Stimulated activated CD8-positive, alpha-beta memory T cell treated with anti-CD3 and anti-CD28 coated beads, Interleukin-7, amount 100 ng/mL, for 24 hours (primary cell): ENCODE data around the gene TTC31.
"Not testable (repeated sequence)": the region's sequence is repeated elsewhere in the genome, so short reads cannot be mapped to it uniquely, and the experiment has no call there.

Experiments used
- DNase-seq: peaks from one replicate; pipeline ENCODE4 v3.0.0-alpha.2; 2020; ENCODE audit warnings: low read depth

Gene TTC31

DNA sequence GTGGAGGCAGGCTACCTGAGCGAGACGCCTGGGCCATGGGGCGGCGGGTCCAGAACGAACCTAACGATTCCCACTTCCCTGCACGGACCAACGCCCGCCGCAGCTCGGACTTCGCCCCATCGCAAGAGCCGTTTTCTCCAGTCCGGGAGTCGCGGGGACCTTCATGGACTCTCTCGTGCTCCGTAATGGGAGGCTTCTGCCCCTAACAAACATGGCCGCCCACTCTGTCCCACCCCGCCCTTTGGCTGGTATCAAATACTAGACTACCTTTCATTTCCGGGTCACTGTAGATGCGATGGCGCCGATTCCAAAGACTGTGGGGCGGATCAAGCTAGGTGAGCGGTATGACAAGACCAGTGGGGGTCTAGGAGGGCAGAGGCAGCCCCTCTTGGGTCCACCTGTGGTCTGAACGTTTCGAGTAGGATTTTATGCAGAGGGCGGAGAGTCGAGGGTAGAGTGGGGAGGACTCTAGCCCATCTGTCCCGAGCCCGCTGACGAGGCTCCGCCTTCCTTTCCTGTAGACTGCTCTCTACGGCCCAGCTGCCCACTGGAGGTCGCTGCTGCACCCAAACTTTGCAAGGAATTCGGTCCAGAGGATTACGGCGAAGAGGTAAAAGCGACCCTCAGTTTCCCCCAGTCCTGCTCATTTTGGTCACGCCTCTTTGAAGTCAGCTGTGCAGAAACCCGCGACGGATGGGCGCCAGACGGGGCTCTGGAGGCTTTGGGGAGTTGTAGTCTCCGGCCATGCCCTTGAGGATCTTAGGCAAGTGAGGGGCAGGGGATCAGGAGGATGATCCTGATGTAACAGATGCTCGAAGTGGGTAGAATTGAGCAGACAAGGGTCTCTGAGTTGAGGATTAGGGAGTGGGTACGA lies at the start of gene TTC31, which contains the start of gene CCDC142:
Gene TTC31, plus strand, starts transcription at position 281 of the 874 bp plus-strand sequence. Its CDS starts 15 bp downstream, at position 296.
Gene CCDC142, minus strand, starts transcription at position 198 of the 874 bp plus-strand sequence. Its CDS starts 161 bp downstream, at position 37.
- peak; percentile 80 for DNase-seq

DNA sequence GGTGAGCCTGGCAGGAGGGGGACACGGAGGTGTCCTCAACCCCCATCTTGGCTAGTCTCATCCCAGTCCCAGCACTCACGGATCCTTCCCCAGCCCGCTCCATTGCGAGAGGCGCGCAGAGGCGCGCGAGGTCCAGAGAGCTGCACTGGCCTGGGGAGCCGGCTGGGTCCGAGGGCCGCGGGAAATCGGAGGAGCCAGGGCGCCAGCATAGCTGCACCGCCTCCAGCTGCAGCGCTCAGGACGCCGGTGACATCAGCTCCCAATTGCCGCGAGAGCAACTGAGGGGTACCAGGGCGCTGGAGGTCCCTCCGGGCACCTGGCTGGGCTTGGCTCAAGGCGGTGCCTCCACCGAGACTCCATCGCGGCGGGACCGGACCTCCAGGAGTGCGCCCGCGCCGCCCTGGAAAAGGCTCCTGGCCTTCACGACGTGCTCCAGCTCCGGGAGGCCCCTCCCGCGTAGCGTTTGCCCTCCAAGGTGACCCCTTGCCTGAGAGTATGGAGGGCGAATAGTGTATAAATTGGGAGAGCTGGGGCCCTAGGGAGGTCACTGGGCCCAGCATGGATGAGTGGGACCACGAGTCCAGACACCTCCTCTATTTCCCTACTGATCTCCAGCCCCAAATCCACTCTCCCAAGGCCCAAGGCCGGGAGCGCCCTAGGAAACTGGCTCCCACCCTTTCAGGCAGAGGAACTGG lies 46.6 kb upstream of the TTC31 start:
- no peak for DNase-seq

DNA sequence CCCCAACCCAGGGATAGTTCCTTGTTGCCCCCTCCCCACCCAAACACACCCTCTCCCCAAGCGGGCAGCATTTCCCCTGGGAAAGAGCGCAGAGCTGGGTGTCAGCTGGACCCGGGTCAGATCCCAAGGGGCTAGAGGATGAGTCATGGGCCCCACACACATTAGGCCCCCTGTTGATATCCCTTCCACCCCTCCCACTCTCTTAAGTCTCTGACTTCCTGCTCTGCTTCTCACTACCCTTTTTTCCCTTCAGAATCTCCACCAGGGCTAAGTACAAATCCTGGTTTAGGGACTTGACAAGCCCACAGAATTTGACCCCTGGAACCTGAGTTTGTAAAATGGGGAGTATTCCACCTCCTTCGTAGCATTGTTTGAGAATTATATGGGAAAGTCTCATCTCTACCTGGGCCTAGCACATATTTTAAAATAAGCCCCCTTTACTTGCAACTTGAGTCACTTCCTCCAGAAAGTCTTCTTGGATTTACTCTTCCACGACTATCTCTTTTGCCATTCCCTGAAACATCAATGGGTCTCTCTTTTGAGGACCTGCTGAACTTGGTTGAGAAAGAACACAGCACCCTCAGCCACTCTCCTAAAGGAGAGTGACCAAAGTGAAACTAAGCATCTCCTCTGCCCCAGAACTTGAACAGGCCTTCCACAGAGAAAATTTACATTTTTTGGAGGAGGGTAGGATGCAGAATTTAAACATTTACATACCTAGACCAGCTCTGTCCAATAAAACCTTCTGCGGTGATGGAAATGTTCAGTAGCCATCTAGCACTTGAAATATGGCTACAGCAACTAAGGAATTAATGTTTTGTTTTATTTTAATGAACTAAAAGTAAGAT lies 45.8 kb upstream of the TTC31 start:
- DNase-seq: no peak

DNA sequence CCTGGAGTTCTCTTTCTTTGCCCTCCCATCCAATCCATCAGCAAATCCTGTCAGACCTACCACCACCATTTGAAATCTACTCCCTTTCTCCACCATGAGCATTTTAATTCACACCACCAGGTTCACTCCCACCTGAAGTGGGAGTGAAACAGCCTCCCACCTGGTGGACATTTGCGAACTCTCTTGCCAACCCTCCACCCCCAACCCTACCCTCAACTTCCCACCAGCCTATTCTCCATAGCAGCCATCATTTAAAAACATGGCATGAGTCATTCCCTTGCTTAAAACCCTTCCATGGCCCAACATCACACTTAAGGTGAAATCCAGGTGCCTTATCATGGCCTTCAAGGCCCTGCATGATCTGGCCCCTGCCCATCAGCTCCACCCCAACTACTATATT lies 44.6 kb upstream of the TTC31 start:
- no peak for DNase-seq

DNA sequence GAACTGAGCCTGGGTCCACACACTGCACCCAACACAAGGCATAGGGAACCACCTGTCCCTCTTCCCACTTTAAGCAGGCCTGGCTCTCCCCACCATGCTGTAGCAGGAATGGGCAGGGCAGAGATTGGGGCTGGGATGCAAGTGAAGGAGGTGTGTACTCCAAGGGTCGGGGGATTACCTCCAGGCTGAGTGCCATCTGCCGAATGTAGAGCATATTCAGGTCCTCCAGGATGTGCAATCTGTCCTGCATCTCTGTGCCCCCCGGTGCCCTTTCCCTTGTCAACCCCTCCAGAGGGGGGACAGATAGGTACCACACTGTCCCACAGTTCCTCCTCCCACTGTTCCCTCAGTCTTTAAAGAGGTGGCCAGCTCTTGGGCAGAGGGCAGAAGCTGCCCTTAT lies 43.5 kb upstream of the TTC31 start:
- no peak for DNase-seq

DNA sequence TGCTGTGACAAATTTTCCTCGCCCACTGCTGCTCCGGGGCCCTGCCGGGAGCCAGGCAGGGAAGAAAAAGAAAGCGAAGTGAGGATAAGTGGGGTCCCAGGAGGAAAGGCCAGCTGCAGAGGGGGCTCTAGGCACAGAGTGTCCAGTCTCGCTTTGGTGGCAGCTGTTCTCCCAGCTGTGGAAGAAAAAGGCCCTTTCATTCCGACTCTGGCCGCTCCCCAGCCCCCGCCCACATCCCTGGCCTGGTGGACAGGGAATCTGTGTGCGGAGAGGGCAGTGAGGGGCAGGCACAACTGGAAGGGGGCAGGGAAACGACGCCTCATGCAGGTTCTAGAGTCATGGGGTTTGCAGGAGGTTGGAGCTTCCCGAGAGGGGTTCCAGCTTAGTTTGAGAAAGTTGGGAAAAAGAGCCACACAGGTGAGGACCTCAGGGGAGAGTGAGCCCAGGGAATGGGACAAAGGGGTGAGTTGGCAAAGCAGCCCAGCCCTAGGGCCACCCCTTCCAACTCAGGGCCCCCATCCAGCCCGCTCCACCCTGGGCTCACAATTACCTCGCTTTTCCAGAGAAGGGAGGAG lies 43.0 kb upstream of the TTC31 start:
- no peak for DNase-seq

DNA sequence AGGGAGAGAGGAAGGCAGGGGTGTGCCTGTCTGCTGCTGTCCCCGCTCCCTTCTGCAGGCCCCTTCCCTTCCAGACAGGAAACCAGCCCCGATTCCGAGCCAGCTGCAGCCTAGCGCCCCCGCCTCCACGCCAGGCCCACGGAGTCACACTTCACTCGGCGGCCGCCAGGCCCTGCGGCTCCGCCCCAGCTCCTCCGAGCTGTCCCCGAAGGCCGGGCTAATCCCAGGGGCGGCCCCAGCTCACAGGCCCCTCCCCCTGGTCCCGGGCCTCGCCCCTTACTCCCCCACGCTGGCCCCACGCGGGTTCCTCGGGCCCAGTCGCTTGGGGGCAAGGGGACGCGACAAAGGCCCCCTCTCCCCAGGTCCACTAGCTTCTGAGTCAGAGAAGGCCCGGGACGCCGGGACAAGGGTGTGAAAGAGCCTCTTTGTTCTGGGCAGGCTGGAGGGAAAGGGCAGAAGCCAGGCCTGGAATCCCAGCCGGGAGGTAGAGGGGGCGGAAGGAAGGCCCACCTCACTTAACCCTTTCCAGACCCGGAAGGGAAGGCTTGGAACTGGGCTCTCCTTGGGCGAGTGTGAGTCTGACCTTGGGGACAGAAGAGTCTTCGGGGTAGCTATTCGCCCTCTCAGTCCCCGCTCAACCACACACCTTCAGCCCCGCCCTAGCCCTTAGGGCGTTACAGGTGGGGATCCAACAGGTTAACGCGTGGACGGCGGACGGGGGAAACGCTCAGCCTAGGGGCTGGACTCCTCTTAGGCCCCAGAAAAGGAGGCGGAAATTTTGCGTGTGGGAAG lies 42.3 kb upstream of the TTC31 start:
- no peak for DNase-seq

DNA sequence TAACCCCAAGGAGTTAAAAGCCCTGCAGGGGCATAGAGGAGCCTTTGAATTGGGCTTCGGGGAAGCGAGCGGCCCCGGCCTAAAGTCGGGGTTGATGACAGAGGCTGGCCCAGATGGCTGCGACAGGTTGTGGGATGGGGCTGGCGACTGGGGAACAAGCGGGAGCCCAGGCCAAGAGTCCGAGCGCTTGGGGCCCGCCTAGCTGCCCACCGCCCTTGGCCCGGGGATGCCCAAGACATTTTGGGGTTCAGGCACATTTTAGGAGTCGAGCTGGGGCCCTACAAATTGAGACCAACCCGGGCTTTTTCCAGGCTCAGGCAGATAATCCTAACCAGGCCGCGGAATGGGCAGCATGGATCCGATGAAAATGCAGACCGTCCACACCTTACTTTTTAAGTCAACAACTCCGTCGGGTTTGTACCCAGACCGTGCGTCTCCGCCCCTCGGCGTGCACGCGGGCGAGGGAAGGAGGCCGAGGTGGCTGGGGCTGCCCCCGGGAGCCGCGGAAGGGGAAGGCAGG lies 41.7 kb upstream of the TTC31 start:
- DNase-seq: no peak

DNA sequence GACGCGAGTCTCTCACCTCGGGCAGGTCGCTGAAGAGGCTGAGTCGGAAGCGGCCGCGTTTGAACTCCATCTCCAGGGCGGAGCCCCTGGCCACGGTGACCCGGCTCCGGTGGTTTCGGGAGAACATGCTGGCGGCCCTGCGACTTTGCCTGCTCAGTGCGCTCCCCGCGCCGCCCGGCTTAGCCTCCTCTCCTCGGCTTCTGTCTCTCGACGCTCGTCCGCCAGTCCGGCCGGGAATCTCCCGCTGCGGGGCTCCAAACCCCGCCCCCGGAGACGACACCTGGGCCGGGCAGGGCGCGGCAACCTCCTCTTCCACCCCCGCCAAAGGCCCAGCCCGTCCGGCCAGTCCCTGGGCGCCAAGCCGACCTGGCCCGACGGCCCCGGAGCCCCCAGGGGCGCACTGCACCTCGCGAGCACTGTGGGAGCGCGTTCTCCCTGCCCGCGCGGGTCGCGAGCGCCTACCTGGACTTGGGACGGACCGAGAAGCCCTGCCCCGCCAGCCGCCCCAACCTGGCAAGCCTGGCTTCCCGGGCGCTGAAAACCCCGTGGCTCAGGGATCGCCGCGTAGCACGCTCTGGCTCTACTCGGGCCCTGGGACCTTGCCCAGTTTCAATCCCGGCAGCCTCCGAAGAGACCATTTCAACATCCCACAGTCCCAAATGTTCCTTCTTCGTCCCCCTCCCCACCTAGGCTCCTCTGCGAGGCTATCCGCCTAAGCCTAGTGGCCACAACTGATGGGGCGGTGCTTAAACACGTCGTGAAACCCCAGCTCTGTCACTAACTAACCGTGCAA lies 41.0 kb upstream of the TTC31 start, which contains the start of gene RTKN:
Gene RTKN, minus strand, starts transcription at position 248 of the 793 bp plus-strand sequence. Its CDS starts 121 bp downstream, at position 127.
- DNase-seq: no peak

DNA sequence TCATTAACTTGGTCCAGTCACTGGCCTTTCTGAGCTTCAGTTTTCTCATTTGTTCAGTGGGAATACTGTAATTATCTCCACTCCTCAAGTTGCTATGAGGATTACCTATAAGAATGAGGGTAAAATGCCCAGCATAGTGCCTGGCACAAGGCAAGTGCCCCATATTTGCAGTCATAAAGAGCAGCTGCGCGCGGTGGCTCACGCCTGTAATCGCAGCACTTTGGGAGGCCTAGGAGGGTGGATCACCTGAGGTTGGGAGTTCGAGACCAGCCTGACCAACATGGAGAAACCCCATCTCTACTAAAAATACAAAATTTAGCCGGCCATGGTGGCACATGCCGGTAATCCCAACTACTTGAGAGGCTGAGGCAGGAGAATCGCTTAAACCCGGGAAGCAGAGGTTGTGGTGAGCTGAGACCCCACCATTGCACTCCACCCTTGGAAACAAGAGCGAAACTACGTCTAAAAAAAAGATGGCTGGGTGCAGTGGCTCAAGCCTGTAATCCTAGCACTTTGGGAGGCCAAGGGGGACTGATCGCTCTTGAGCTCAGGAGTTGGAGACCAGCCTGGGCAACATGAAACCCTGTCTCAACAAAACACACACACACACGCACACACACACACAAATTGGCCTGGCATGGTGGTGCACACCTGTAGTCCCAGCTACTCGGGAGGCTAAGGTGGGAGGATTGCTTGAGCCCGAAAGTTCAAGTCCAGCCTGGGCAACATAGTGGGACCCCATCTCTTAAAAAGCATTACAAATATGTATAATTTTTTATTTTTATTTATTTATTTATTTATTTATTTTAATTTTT lies 40.2 kb upstream of the TTC31 start:
- DNase-seq: not testable (repeated sequence)

DNA sequence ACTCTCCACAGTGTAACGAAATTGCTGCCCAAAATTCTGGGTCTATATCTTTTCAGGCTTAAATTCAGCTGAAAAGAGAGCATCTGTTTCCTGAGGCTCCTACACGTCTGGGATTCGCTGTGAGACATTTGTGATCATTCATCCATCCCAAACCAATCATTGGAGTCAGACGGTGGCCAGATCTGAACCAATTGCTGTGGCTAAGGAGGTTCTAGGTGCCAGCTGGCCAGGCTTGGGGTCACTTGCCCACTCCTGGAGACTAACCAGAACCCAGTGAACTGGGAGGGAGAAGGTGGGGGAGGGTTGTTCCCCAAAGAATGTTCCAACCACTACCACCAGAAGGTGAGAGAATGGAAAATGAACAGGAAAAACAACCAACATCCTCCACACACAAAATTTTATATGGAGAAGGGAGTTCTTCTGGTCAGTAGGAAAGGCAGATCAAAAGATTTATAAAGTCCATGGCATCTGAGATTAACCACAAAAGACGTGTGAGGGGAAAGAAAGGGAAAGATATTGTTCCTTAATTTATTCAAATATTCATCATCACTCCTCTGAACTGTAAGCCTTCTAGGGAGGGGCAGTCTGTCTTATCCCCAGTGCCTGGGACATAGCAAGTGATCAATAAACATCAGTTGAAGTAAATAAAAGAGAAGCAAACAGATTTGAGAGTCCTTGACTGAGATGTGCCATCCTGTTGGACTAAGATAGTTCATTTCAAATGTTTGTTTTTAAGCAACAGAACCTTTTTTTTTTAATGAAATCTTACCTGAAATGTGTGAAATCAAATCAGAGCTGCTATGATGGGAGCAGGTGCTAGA lies 38.2 kb upstream of the TTC31 start:
- DNase-seq: no peak

DNA sequence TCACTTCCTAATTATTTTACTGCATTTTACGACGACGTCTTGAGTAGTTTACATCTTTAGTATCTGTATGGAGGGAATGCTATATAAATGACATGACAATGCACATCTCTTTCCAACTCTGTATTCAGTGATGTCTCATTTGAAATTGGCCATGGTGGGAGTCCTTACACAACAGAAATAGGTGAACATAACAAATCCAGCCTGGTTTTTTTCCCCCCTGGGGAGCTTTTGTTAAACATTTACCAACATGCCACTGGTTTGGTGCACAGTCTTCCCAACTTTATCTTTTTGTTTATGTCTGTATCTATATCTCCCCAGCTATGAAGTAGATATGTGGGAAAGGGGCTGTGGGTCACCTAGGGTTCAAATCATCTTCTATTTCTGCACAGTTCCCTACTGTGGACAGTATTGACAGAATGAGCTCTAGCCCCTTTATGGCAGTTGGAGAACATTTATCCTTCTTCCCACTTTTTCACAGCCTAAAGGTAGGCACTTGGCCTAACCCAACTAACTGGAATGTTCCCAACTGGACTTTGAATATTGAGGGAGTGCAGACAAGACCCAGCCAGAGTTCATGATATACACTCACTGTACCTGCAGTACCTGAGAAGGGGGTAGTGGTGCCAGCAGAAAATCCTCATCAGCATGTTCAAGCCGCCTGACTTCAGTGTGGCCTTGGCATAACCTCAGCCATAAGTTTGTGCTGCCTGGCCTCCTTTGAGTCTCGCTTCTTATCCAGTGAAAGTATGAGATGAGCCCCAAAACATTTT lies 35.5 kb upstream of the TTC31 start:
- no peak for DNase-seq

DNA sequence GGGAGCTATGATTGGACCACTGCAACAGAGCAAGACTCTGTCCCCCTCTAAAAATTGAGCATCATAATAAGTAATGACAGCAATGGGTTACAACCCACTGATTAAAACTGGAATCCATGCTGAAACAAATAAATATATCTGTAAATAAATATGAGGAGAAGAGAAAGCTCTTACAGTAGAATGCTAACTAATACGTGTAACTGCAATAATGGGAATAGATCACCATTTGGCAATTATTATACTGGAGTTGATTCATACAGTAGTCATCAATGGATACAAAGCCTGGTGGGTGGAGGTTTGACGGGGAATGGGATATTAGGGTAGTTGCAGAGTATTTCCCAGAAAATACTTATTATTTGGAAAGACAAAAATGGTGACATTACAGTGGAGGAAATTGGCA lies 34.1 kb upstream of the TTC31 start:
- DNase-seq: no peak

DNA sequence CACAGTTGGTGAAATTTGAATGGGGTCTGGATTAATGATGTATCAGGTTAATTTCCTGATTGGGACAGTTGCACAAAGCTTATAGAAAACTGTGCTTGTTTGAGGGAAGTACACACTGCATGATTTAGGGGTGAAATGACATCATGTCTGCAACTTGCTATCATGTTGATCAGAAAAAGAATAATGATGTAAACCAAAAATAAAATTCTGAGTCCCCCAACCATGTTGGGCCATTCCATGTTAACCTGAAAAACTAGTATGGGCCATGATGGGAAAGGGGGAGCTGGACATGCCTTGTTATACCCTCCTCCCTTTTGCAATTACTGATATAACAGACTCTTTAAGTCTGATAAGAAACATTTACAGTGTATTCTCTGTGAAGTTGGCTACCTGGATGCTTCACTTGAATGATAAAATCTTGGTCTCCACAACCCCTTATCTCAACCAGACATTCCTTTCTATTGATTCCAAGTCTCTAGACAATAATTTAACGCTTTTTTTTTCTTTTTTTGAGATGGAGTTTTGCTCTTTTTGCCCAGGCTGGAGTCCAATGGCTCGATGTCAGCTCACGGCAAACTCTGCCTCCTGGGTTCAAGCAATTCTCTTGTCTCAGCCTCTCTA lies 32.2 kb upstream of the TTC31 start:
- no peak for DNase-seq

DNA sequence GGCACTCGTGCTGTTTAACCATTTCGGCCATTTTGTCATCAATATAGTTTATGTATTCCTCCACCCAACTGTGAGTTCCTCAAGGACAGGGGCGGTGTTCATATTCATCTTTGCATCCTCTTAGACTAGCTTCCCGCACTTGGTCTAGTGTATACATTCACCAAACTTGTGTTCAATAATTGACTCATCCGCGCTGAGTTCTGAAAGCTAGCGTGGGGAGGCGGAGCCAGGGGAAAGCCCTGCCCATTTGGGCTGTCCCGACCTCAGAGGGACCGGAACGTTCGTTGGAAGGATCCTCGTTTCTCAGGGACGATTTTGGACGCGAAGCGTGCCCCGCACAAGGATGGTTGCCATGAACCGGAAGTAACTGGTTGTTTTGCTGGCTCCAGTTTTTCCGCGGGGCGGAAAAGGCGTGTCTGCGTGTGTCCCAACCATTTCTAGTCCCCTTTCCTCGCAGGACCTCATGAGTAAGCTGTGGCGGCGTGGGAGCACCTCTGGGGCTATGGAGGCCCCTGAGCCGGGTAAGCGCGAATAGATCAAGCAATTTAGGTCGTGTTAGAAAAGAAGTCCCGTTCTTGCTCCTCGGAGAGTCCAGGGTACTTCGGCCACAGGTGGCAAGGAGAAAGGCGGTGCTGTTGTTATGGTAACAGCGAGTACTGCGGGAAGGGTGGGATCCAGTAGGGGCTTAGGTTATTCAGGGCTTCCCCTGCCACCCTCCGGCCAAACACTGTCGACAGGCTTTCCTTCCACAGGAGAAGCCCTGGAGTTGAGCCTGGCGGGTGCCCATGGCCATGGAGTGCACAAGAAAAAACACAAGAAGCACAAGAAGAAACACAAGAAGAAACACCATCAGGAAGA lies 28.0 kb upstream of the TTC31 start, which contains the start of gene INO80B:
Gene INO80B, plus strand, starts transcription at position 434 of the 858 bp plus-strand sequence. Its CDS starts 30 bp downstream, at position 464.
- peak; percentile 94 for DNase-seq

DNA sequence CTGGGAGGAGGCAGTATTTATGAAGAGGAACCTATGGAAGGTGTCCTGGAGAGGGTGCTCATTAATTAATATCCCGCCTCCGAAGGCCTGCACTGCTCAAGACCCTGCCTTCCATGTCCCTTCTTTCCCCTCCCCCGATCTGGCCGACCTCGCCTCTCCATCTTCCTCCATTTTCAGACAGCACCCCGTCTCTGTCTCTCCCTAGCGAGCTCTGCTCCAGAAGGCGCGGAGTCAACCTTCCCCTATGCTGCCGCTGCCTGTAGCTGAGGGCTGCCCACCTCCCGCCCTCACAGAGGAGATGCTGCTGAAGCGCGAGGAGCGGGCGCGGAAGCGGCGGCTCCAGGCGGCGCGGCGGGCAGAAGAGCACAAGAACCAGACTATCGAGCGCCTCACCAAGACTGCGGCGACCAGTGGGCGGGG lies 25.7 kb upstream of the TTC31 start:
- no peak for DNase-seq
